ENCODE data around the gene SGMS1.

Gene SGMS1

DNA sequence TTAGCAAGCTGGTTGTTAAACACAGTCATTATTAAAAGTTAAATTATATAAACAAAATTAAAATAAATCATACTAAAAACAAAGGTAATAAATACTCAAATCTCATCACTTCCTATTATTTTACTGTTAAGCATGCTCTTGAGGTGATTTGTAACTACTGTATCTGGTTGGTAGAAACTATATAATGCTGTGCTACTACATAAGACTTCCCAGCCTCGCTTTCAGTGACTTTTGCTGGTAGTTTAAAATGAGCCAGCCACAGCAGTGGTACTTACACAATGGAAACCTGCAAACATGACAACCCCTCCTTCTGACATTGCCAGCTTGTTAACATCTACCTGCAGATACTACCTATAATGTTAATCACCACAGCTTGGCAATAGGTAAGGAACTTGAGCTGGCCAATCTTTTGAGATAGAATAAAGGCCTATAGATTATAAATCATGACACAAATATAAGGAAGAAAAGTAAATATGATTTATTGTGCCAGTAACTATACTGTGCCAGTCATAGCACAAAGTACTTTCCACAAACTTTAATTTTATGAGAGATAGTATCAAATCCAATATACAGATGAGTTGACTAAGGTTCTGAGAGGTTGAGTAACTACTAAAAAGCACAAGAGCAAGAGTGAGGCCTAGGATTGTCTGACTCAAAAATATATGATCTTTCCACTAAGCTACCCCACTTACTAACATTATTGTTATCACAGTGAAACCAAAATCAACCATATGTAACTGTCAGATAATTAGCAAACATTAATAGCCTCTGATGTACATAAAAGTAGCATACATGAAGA lies 191.3 kb downstream of the SGMS1 start:
- TF ChIP-seq FOXP2 (optimal IDR thresholded peaks at IDR 0.05; ENCODE audit: borderline replicate concordance, extremely low read depth, extremely low read length, insufficient read depth), result no peak

DNA sequence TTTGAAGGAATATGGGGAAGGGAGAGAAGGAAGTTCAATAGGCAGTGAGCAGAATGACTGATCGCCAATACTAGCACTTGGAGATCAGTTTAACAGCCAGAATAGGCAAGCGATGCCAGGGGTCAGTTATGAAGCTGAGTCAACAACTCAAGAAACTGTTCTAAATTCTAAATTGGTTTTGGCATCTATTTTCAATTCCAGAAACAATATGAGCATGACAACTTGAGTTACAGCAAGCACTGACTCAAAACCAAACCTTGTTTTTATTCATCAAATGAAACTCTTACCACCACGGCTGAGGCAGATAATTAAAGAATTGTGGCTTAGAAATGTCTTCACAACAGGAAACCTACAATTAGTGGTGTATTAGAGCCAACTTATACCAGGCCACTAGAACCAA lies 192.0 kb downstream of the SGMS1 start:
- TF ChIP-seq TAF1 (IDR thresholded peaks at IDR 0.05; ENCODE audit: borderline replicate concordance, insufficient read depth, low read length) (no peak), SIN3A (IDR thresholded peaks at IDR 0.05; ENCODE audit: borderline replicate concordance, insufficient read depth, low read length) (no peak), FOXP2 (optimal IDR thresholded peaks at IDR 0.05; ENCODE audit: borderline replicate concordance, extremely low read depth, extremely low read length, insufficient read depth) (no peak), POLR2AphosphoS5 (IDR thresholded peaks at IDR 0.05; ENCODE audit: low read depth, low read length) (no peak)
- TF ChIP-seq, protein P1, sequence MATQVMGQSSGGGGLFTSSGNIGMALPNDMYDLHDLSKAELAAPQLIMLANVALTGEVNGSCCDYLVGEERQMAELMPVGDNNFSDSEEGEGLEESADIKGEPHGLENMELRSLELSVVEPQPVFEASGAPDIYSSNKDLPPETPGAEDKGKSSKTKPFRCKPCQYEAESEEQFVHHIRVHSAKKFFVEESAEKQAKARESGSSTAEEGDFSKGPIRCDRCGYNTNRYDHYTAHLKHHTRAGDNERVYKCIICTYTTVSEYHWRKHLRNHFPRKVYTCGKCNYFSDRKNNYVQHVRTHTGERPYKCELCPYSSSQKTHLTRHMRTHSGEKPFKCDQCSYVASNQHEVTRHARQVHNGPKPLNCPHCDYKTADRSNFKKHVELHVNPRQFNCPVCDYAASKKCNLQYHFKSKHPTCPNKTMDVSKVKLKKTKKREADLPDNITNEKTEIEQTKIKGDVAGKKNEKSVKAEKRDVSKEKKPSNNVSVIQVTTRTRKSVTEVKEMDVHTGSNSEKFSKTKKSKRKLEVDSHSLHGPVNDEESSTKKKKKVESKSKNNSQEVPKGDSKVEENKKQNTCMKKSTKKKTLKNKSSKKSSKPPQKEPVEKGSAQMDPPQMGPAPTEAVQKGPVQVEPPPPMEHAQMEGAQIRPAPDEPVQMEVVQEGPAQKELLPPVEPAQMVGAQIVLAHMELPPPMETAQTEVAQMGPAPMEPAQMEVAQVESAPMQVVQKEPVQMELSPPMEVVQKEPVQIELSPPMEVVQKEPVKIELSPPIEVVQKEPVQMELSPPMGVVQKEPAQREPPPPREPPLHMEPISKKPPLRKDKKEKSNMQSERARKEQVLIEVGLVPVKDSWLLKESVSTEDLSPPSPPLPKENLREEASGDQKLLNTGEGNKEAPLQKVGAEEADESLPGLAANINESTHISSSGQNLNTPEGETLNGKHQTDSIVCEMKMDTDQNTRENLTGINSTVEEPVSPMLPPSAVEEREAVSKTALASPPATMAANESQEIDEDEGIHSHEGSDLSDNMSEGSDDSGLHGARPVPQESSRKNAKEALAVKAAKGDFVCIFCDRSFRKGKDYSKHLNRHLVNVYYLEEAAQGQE (IDR thresholded peaks at IDR 0.05; ENCODE audit: insufficient read depth in 1 of 2, low read depth in 2 of 2, low read length in 2 of 2), result no peak

DNA sequence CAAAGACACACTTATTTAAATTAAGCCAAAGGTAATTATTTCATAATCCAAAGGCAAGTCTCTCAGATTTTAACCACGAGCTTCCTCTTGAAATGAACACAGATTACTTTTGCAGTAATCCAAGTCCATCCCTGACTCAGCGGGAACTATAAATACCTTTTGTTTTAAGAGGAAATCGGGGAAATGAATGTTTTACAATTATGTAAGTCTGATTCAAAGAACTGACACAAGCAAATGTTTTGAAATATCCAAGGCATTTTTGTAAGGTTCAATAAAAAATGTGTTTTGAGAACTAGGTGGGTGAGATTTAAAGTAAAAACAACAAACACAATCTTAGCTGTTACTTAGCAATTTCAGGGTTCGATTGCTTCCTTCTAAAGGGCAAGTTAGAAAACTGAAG lies 192.6 kb downstream of the SGMS1 start:
- TF ChIP-seq FOXP2 (optimal IDR thresholded peaks at IDR 0.05; ENCODE audit: borderline replicate concordance, extremely low read depth, extremely low read length, insufficient read depth), result no peak
- TF ChIP-seq POLR2AphosphoS5 (IDR thresholded peaks at IDR 0.05; ENCODE audit: low read depth, low read length), result no peak
- no peak for TF ChIP-seq TAF1 (IDR thresholded peaks at IDR 0.05; ENCODE audit: borderline replicate concordance, insufficient read depth, low read length)

DNA sequence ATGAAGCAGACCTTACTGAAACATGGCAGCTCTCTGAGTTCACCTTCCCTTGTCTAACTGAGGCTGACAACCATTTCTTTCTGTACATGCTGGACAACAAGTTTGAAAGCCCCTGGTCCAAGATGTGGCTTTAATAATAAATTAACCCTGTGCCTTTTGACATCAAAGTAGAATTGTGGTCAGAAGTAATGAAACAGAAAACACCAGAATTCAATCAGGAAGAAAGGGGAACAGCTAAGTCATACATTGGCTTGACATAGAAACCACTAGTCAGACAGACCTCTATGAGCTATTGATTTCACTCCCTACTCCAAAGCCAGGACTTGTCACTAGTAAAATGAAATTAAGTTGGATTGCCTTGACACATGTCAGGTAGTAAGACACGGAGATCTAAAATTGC lies 197.3 kb downstream of the SGMS1 start:
- TF ChIP-seq, protein P1 (IDR thresholded peaks at IDR 0.05; ENCODE audit: insufficient read depth in 1 of 2, low read depth in 2 of 2, low read length in 2 of 2), result no peak
- TF ChIP-seq SIN3A (IDR thresholded peaks at IDR 0.05; ENCODE audit: borderline replicate concordance, insufficient read depth, low read length) (no peak), POLR2AphosphoS5 (IDR thresholded peaks at IDR 0.05; ENCODE audit: low read depth, low read length) (no peak), FOXP2 (optimal IDR thresholded peaks at IDR 0.05; ENCODE audit: borderline replicate concordance, extremely low read depth, extremely low read length, insufficient read depth) (no peak), TAF1 (IDR thresholded peaks at IDR 0.05; ENCODE audit: borderline replicate concordance, insufficient read depth, low read length) (no peak)

DNA sequence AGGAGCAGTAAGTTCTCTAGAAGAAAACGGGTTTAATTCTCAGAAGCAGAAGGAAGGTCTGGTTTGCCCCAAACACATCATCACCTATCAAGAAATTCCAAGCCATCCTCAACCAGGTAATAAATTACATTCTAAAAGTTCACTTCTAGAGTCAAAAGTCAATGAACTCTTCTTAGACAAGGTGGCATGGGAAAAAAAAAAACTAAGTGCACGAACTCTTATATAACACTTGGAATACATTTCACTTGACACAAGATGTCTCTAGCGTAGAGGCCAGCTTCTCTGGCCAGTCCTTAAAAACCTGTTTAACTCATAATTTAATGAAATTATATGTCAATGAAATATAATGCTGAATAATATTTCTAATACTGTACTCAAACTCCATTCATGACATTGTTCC lies 200.3 kb downstream of the SGMS1 start:
- TF ChIP-seq FOXP2 (optimal IDR thresholded peaks at IDR 0.05; ENCODE audit: borderline replicate concordance, extremely low read depth, extremely low read length, insufficient read depth) (no peak), TAF1 (IDR thresholded peaks at IDR 0.05; ENCODE audit: borderline replicate concordance, insufficient read depth, low read length) (no peak), POLR2AphosphoS5 (IDR thresholded peaks at IDR 0.05; ENCODE audit: low read depth, low read length) (no peak), SIN3A (IDR thresholded peaks at IDR 0.05; ENCODE audit: borderline replicate concordance, insufficient read depth, low read length) (no peak)
- TF ChIP-seq, protein P1 (IDR thresholded peaks at IDR 0.05; ENCODE audit: insufficient read depth in 1 of 2, low read depth in 2 of 2, low read length in 2 of 2), result no peak

DNA sequence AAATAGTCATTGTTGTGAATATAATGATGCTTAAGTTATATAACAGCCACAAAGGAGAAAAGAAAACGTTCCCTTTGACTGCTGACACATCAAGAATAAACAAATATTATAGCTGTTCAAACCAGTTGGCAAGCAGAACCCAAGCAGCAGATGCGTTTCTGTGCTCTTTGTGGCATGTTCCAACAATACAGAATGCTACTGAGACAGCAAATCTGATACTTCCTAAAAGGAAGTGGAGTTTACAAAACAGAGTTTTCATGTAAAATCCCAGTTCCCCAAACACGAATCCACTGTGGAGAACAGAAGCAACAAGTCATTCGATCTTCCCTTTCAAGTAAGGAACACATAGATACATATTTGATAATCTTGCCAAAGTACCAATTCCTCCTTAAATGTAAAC lies 201.5 kb downstream of the SGMS1 start:
- no peak for TF ChIP-seq POLR2AphosphoS5 (IDR thresholded peaks at IDR 0.05; ENCODE audit: low read depth, low read length)
